SK-N-SH (cell line): Measurements from ENCODE around the gene PROX1.

Experiments used
- TAF1 ChIP-seq: IDR thresholded peaks from 2 replicates; pipeline ENCODE4 v1.6.1; 2012; ENCODE audit warnings: low read depth, mild to moderate bottlenecking, low read length, moderate library complexity, borderline replicate concordance
- TF ChIP-seq, protein P1 (sequence below): fragments of 200-600 bp; sonication (generic); IDR thresholded peaks from 2 replicates; pipeline ENCODE4 v1.6.1; 2017; ENCODE audit warnings: antibody characterized with exemption, mild to moderate bottlenecking, moderate library complexity

DNA sequence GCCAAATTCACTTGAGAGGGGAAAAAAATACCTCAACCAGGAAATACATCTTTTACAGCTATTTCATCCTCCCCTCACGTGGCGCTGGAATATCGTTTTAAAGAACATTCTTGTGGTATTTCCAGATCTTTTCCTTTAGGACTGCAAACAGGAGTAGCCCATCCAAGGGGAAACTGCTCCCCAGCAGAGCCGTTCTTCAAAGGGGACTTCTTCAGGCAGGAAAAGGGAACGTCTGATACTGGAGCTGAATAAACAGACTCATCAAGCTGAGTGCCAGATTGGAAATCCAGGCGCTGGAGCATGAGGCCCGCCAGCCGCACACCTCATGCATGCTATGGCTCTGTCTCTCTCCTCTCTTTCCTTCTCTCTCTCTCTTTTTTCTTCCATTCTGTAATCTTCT, 34.0 kb upstream of the PROX1 start:
- TF ChIP-seq, protein P1, sequence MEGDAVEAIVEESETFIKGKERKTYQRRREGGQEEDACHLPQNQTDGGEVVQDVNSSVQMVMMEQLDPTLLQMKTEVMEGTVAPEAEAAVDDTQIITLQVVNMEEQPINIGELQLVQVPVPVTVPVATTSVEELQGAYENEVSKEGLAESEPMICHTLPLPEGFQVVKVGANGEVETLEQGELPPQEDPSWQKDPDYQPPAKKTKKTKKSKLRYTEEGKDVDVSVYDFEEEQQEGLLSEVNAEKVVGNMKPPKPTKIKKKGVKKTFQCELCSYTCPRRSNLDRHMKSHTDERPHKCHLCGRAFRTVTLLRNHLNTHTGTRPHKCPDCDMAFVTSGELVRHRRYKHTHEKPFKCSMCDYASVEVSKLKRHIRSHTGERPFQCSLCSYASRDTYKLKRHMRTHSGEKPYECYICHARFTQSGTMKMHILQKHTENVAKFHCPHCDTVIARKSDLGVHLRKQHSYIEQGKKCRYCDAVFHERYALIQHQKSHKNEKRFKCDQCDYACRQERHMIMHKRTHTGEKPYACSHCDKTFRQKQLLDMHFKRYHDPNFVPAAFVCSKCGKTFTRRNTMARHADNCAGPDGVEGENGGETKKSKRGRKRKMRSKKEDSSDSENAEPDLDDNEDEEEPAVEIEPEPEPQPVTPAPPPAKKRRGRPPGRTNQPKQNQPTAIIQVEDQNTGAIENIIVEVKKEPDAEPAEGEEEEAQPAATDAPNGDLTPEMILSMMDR: no peak
- TF ChIP-seq TAF1: no peak
